Panc1 (cell line): ENCODE measurements around the gene NT5M. TPM values are rescaled to one million over a fixed set of nuclear protein-coding genes. Genes with fewer than 3 reads are reported as not detected.

Source experiments
- ATAC-seq: fragments of 200-7000 bp; cut with Tn5 transposase; 2 replicates; pipeline ENCODE4 v1.9.1; 2020; ENCODE audit warnings: mild to moderate bottlenecking, moderate library complexity
- BruUV-seq: library from RNA; stranded (reverse); fragments of 400-500 nt; replicated peaks from 2 replicates; lab custom pipeline; 2021; lab: Mats Ljungman, UMichigan
- CTCF ChIA-PET: fragments of 300-600 bp; sonication (Branson Sonifier 250); formaldehyde crosslinking; loops from one replicate; lab custom pipeline; 2022; ENCODE audit warnings: antibody characterized with exemption; lab: Charles Lee
- POLR2A ChIA-PET: fragments of 300-600 bp; sonication (Branson Sonifier 250); formaldehyde crosslinking; loops from one replicate; lab custom pipeline; 2022; ENCODE audit warnings: antibody characterized with exemption; lab: Charles Lee
- DNase-seq: peaks from one replicate; pipeline ENCODE4 v3.0.0-alpha.2; 2010; ENCODE audit warnings: low read depth, low spot score
- H3K27ac ChIP-seq: 2 replicates; pipeline ENCODE4 v1.5.1; 2011; ENCODE audit warnings: mild to moderate bottlenecking, low read length, inconsistent platforms
- H3K27me3 ChIP-seq: fragments of 200-500 bp; sonication (Bioruptor generic); 2 replicates; pipeline ENCODE4 v1.6.0; 2014; ENCODE audit warnings: low read length, inconsistent platforms; ENCODE audit not compliant: control insufficient read depth, insufficient read depth
- H3K36me3 ChIP-seq: fragments of 200-500 bp; sonication (Bioruptor generic); 2 replicates; pipeline ENCODE4 v1.5.1; 2014; ENCODE audit warnings: inconsistent platforms, mild to moderate bottlenecking, low read length, moderate library complexity; ENCODE audit not compliant: control insufficient read depth, insufficient read depth
- H3K4me1 ChIP-seq: 2 replicates; pipeline ENCODE4 v1.5.1; 2011; ENCODE audit warnings: inconsistent platforms, mild to moderate bottlenecking, low read length, moderate library complexity; ENCODE audit not compliant: control insufficient read depth, insufficient read depth
- H3K4me3 ChIP-seq, 2 experiments: 2 replicates each; pipeline ENCODE4 v1.5.1; 2011 to 2012; ENCODE audit warnings: low read depth in 2 of 2, low read length in 2 of 2, mild to moderate bottlenecking in 2 of 2, inconsistent platforms in 1 of 2, moderate library complexity in 1 of 2
- H3K9me3 ChIP-seq: fragments of 200-500 bp; sonication (Bioruptor generic); 2 replicates; pipeline ENCODE4 v1.5.1; 2014; ENCODE audit warnings: low read depth, mild to moderate bottlenecking, inconsistent platforms, low read length, moderate library complexity; ENCODE audit not compliant: control insufficient read depth, insufficient read depth
- POLR2AphosphoS5 ChIP-seq: IDR thresholded peaks from 2 replicates; pipeline ENCODE4 v1.6.1; 2012; ENCODE audit warnings: mild to moderate bottlenecking, low read depth, low read length, moderate library complexity
- SIN3A ChIP-seq: IDR thresholded peaks from 2 replicates; pipeline ENCODE4 v1.6.1; 2012; ENCODE audit warnings: low read depth, mild to moderate bottlenecking, low read length, moderate library complexity, borderline replicate concordance; ENCODE audit not compliant: insufficient read depth
- TCF7L2 ChIP-seq: IDR thresholded peaks from 2 replicates; pipeline ENCODE4 v1.6.1; 2011; ENCODE audit warnings: mild to moderate bottlenecking, low read depth, low read length, inconsistent platforms
- in situ Hi-C: cut with HindIII; loops from 2 replicates; pipeline ENCODE4 v1.10.0; 2016; ENCODE audit warnings: low sequenced_read_pairs, low pct_unique_long_range_greater_than_20kb
- intact Hi-C: fragments of 100-400 bp; cut with micrococcal nuclease; formaldehyde crosslinking; loops from one replicate; pipeline ENCODE4 v1.10.0; 2022; ENCODE audit not compliant: unreplicated experiment
- total RNA-seq: library from RNA; stranded (reverse); gene quantifications from one replicate; pipeline ENCODE4 v1.2.1, GENCODE V29; 2021; ENCODE audit not compliant: unreplicated experiment
- TF ChIP-seq, protein P1 (sequence below), 2 experiments: IDR thresholded peaks; 2 replicates each; pipeline ENCODE4 v1.6.1; 2011 to 2012; ENCODE audit warnings: low read depth in 2 of 2, control low read depth in 1 of 2, low read length in 1 of 2, mild to moderate bottlenecking in 1 of 2, moderate library complexity in 1 of 2; ENCODE audit not compliant: insufficient read depth in 1 of 2
- TF ChIP-seq, protein P2 (sequence below): fragments of 450-650 bp; IDR thresholded peaks from 2 replicates; pipeline ENCODE4 v1.5.1; 2017; ENCODE audit warnings: mild to moderate bottlenecking

NT5M gene
- total RNA-seq, 1 experiment from 2014 or later = 3.1 TPM

GRCh38 chr17:17359271-17359670 is 56.1 kb downstream of the NT5M start:
- intact Hi-C loops (loop anchor here (5.0 kb wide), 2 partner anchors 213 to 283 kb away; no protein-coding TSS in a partner anchor), in situ Hi-C loops (no loop called here)
- ATAC-seq = no peak
- Histone ChIP-seq H3K9me3 (peaks cover 3% of the 10 kb centered on the region; the same call in 1 of the 2 replicates), H3K36me3 (no peaks in the 10 kb centered on the region), H3K27ac (no peak overlapping the region), H3K4me1 (no peaks in the 10 kb centered on the region), H3K4me3 (no peak overlapping the region), H3K27me3 (no peaks in the 10 kb centered on the region)
- BruUV-seq = no TSS peak
- ChIA-PET POLR2A (no interaction called here), CTCF (no interaction called here)
- DNase-seq = no peak
- TF ChIP-seq SIN3A (no peak), TCF7L2 (no peak), POLR2AphosphoS5 (no peak)
- TF ChIP-seq, protein P1, sequence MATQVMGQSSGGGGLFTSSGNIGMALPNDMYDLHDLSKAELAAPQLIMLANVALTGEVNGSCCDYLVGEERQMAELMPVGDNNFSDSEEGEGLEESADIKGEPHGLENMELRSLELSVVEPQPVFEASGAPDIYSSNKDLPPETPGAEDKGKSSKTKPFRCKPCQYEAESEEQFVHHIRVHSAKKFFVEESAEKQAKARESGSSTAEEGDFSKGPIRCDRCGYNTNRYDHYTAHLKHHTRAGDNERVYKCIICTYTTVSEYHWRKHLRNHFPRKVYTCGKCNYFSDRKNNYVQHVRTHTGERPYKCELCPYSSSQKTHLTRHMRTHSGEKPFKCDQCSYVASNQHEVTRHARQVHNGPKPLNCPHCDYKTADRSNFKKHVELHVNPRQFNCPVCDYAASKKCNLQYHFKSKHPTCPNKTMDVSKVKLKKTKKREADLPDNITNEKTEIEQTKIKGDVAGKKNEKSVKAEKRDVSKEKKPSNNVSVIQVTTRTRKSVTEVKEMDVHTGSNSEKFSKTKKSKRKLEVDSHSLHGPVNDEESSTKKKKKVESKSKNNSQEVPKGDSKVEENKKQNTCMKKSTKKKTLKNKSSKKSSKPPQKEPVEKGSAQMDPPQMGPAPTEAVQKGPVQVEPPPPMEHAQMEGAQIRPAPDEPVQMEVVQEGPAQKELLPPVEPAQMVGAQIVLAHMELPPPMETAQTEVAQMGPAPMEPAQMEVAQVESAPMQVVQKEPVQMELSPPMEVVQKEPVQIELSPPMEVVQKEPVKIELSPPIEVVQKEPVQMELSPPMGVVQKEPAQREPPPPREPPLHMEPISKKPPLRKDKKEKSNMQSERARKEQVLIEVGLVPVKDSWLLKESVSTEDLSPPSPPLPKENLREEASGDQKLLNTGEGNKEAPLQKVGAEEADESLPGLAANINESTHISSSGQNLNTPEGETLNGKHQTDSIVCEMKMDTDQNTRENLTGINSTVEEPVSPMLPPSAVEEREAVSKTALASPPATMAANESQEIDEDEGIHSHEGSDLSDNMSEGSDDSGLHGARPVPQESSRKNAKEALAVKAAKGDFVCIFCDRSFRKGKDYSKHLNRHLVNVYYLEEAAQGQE (IDR thresholded peaks at IDR 0.05; ENCODE audit: insufficient read depth in 1 of 2, low read depth in 2 of 2, low read length in 1 of 2) = no peak
- TF ChIP-seq, protein P2, sequence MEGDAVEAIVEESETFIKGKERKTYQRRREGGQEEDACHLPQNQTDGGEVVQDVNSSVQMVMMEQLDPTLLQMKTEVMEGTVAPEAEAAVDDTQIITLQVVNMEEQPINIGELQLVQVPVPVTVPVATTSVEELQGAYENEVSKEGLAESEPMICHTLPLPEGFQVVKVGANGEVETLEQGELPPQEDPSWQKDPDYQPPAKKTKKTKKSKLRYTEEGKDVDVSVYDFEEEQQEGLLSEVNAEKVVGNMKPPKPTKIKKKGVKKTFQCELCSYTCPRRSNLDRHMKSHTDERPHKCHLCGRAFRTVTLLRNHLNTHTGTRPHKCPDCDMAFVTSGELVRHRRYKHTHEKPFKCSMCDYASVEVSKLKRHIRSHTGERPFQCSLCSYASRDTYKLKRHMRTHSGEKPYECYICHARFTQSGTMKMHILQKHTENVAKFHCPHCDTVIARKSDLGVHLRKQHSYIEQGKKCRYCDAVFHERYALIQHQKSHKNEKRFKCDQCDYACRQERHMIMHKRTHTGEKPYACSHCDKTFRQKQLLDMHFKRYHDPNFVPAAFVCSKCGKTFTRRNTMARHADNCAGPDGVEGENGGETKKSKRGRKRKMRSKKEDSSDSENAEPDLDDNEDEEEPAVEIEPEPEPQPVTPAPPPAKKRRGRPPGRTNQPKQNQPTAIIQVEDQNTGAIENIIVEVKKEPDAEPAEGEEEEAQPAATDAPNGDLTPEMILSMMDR = no peak

GRCh38 chr17:17360087-17360730 is 57.0 kb downstream of the NT5M start:
- Histone ChIP-seq H3K4me1 (no peaks in the 10 kb centered on the region), H3K27me3 (no peaks in the 10 kb centered on the region), H3K27ac (no peak overlapping the region), H3K36me3 (no peaks in the 10 kb centered on the region), H3K4me3 (no peak overlapping the region), H3K9me3 (peaks cover 3% of the 10 kb centered on the region; the same call in 1 of the 2 replicates)
- in situ Hi-C loops = no loop called here
- intact Hi-C loops = no loop called here
- BruUV-seq = no TSS peak
- ChIA-PET CTCF (no interaction called here), POLR2A (interaction anchor here (0.7 kb wide), 1 partner anchor 163 kb away, joined by 5 read pairs; no protein-coding TSS in a partner anchor)
- TF ChIP-seq SIN3A = no peak
- TF ChIP-seq, protein P1 (IDR thresholded peaks at IDR 0.05; ENCODE audit: insufficient read depth in 1 of 2, low read depth in 2 of 2, low read length in 1 of 2) = no peak
- TF ChIP-seq, protein P2 = no peak
- no peak for TF ChIP-seq POLR2AphosphoS5
- TF ChIP-seq TCF7L2 = no peak
- no peak for ATAC-seq
- no peak for DNase-seq
